Amniotic stem cell (primary cell): ENCODE data around the gene HOXB3.

Experiments
- DNase-seq: peaks from one replicate; lab custom pipeline; 2025; lab: John Stamatoyannopoulos, UW

The HOXB3 gene

DNA sequence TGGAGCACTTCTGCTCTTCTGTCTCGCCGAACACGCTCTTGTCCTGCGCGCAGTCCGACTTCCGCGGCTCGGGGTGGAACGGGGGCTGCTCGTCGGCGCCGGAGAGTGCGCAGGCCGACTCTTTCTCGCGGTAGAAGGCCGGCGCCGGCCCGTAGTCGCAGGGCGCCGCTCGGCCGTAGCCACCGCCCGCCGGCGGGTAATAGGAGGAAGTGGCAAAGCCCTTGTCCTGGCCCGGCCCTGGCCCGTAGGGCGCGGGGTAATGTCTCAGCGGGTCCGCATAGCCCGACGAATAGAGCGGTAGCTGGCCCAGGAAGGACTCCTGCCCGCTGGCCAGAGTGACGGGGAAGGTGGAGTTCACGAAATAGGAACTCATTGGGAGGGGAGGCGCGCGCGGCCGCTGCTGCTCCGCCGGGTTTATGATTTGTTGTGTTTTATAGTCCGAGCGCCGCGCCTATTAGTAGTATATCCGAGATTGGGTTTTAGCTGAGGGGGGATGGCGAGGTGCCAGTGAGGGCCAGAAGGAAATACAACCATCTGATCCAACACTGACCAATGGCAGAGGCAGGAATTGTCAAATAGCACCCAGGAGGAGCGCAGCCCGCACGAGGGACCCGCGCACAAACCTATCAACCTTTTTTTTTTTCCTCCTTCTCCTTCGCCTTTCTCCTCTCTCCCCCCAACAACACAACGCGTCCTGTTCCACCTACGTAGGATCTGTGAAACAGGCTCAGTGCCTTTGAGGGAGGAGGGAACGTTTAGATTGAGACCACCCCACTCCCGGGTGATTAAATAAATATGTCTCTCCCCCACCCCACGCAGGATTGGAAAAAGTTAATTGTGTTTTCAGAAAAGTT, 8.0 kb upstream of the HOXB3 start:
- no peak for DNase-seq

DNA sequence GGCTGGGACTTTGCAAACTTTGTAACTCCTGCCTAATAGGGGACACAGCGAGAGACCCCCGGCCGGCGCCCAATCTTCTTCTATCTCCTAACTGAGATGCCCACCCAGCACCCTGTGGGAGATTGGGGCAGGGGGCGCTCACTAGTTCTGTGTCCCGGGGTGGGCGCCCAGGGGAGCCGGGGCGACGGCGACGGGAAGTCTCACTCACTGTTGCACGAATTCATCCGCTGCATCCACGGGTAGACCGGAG, 7.4 kb upstream of the HOXB3 start:
- DNase-seq: no peak

DNA sequence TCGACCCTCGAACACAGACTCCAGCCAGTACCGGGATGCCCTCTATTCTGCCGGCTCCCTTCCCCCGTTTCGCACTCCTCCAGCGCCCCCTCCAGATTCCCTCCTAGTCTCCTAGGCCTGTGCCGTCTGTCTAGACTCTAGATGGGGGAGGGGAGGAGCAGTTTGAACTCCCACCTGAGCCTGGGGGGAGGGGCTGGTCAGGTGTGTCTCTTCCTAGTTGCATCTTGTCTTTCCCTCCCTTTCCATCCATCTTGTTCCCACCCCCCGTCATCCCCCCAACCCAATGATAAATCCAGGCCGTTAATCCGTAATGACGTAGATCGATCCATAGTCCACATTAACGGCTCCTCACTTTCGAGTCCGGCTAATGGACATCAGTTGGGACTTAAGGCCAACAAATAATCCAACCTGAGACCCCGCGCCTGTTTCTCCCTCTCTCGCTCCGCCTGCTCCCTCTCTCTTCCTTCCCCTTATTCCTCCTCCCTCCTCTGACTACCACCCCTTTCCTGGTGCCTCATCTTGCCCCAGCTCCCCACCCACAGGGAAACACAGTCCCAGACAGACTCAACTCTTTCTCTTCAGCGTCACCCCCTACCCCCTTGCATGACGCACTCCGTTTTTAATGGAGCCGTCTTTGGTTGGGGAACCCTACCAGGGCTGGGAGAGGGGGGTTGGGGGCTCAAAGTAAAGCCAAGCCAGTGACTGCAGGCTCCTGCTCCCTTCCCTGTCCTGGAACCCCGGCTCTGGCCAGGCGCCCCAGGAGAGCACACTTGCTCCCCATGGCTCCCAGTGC, 6.9 kb upstream of the HOXB3 start:
- DNase-seq: no peak

DNA sequence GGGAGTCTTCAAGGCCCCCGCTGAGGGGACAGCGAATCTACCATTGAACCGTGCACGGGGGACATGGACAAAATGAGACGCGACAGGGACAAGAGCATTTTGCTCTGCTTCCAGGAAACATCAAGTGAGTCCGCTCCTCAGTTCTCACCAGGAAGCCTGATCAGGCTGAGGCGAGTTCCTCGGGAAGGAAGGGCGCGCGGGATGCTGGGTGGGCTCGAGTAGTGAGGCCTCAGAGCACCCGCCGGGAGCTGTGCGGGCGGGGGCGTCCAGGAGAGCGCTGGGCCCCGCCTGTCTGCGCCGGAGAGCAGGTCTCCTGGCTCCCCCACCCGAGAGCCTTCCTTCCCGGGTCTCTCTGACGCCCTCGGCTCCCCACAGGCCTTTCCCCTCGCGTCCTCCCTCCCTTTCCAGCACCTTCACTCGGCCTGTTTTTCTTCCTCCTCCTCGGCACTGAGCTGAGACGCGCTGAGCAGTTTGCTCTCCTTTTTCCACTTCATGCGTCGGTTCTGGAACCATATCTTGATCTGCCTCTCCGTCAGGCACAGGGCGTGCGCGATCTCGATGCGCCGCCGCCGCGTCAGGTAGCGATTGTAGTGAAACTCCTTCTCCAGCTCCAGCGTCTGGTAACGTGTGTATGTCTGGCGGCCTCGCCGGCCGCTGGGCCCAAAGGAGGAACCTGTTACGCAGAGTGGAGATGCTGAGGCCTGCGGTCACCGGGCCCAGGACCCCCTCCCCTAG, 6.1 kb upstream of the HOXB3 start:
- DNase-seq: no peak

DNA sequence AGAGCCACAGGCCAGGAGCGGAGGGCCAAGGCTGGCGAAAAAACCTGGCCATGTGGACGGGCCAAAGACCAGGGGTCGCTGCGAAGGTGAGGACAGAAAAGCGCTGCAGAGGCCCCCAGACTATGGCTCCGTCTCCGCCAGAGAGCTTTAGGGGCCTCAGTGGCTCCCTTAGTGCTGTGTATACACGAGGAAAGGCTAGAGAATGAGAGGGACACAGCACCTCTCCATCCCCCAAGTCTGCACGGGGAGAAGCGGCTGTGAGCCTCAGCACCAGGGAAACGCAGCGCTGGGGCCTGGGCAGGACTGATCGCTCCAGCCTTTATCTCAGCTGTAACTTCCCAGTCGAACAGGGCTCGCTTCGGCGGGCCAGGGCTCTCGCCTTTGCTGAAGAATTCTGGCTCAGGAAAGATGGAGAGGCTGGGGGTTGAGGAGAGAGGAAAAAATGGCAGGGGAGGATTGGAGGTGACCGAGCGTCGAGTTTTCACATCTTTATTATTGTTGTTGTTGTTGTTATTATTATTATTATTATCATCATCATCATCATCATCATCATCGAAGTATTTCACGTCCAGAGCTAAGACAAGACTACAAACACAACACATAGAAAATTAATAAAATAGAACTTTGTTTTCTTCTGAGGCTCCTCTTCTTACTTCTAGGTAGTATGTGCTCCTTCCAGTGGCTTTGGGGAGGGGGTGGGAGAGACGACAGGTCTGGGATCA, 5.4 kb upstream of the HOXB3 start:
- no peak for DNase-seq

DNA sequence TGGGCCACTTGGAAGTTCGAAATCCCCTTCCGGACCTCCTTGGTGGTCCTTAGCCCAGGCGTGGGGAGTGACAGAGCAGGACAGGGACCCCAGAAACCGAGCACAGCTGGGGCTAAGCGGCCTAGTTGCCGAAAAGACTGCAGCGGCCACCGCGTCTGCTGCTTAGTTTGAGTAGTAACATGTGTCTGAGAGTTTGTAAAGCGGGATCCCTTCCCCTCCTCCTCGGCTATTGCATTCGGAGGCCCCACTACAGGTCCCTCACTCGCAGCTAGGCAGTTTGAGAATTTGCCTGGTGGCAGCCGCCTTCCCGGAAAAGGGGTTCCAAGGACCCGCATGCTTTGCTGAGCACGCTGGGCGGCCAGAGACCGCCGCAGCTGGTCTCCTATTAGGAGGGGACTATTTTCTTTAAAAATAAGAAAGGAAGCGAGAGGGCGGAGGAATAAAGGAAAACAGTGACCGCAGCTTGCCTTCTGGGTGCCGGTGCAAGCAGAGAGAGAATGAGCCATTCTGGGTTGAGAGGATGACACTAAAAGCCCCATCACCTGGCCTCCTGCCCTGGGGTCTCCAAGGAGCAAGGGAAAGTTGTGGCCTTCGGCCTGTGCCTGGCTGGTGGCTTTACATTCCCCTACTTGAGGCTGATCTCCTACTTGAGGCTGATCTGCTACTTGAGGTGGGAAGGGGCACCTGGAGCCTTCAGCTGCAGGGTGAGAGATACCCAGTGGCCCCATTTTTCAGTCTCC, 4.7 kb upstream of the HOXB3 start:
- DNase-seq: no peak

DNA sequence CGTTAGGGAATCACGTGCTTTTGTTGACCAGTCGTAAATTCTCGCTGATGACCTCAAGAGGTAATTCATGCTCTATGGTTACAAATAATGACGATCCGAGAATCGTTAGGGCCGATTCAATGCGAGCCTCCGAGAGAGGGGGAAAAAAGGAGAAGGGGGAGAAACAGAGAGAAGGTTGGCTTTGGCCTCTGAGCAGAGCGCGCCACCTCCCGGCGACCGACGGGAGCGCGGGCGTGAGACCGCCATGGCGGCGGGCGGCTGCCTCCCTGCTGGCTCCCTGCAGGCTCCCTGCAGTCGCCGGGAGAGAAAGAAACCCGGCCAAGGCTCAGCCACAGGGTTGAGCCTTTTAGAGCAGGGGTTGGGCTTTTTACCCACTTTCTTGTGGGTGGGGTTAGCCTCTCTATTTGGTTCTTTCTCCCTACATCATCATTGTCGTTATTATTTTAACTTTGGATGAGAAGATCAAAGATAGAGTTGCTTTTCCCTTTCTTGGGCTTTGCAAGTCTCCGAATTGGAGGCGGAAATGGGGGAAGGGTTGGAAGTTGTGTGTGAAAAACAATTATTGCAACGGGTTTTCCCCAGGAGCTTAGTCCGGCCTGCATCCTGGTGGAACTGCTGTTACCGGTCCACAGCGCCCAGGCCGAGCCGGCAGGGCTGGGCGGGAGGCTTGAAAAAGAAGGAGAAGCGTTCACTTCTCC, 3.9 kb upstream of the HOXB3 start:
- DNase-seq: peak; percentile 13

DNA sequence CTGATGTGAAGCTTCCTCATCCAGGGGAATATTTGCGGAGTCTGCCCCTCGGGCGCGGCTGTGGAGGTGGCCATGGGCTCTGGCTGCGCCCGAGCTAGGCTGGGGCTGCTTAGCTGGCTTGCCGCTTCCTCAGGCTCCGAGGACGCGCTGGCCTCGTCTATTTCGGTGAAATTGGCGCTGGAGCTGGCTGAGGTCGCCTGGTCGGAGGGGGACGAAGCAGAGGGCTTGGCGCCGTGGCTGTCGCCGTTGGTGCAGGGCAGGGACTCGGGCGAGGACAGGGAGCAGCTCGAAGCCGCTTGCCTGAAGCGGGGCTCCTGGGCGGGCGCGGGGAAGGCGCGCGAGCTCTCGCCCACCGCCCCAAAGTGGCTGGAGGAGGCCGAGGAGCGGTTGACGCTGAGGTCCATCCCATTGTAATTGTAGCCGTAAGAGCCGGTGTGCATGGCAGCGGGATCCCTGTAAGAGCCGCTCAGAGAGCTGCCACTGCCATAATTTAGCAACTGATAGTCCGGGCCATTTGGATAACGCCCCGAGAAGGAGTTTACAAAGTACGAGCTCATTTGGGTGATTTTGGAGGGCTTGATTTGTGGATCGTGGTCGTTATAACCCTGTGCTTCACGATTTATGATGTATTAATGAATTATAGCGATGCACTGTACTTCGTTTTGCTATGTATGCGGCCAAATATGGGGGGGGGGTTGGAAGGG, 3.2 kb upstream of the HOXB3 start, which contains the start of gene HOXB5:
Gene HOXB5 (minus strand): TSS at position 654 of the 704 bp plus-strand sequence. CDS start 97 bp downstream, at position 557.
- DNase-seq: no peak

DNA sequence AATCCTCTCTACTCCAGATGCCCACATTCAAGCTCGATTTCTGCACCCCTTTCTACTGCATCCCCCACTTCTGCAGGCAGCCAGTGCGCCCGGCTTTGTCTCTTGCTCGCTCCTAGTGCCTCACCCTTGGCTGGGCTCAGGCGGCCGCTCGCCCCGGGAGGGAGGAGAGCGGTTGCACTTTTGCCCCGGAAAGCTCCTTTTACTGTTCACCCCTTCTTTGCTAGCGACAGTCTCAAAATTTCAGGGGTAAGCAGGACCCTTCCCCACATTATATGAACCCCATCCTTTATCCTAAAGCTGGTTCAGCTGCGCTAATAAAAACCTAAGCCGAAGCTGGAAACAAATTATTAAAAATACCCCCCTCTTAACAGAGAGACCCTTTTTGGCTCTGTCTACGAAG, 2.5 kb upstream of the HOXB3 start:
- DNase-seq: no peak

DNA sequence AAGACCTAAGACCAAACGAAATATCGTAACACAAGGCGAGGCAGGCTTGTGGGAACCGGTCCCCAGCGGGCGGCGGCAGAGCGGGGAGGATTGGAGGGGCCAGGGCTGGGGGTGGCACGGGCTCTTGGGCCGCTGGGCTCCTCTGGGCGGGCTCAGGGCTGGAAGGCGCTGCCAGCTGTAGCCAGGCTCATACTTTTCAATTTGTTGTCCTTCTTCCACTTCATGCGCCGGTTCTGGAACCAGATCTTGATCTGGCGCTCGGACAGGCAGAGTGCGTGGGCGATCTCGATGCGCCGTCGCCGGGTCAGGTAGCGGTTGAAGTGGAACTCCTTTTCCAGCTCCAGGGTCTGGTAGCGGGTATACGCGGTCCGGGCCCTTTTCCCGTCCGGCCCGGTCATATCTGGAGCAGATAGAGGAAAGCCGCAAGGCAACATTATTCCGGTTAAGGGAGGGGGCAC, 2.0 kb upstream of the HOXB3 start:
- no peak for DNase-seq

DNA sequence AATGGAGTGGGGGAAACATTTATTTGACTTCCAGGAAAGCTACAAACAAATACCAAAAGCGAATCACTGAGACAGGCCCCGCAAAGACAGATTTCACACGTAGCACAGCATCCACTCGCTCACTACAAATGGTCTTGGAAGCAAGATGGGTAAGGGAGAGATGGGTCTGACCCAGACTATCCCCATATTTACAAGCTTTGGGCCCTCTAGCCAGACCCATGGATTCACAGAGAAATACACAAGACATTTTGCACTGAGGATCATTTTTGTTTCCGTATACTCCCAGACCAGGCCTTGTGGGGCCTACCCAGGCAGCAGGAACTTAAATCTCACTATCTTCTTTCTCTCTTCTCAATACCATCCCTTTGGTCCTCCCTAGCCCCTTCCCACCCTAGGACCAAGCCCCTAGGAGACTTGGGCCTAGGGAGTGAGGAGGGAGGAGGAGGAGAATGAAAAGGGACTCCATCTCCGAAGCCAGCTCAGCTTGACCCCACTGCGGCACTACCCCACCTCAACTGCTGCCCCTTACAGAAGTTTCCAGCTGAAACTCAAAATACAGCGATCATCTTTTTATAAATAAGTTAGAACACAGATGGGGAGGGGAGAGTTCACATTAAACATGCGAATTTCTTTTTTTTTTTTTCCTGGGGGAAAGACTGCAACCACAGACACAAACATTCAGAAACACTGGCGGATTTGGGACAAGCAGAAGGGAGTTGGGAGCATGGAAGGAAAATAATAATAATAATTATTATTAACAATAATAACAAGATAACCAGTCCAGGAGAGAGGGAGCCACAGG, 1.4 kb upstream of the HOXB3 start:
- DNase-seq: no peak

DNA sequence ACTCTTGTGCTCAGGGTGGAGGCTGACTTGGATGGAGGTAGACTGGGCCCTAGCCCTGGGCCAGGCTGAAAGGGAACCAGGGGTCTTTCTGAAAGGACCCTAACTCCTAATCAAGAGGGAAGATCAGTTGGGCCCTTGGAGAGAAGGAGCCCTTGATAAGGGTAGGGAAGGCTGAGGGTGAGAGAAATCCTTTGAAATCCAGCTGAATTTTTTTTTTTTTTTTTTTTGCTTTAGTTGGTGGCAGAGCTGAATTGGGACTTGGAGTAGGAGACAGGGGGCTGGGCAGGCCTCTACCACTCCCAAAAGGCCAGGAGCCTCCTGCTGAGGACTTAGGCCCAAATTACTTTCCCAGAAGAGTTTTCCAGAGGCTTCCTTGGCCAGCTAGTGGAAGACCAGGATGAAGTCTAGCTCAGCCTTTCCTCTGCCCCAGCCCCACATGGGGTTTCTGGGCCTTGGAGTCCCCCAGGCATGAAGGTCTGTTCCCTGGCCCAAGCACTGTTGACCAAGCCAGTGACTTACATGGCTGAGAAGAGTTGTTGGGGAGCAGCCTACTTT, 643 bp upstream of the HOXB3 start:
- no peak for DNase-seq

DNA sequence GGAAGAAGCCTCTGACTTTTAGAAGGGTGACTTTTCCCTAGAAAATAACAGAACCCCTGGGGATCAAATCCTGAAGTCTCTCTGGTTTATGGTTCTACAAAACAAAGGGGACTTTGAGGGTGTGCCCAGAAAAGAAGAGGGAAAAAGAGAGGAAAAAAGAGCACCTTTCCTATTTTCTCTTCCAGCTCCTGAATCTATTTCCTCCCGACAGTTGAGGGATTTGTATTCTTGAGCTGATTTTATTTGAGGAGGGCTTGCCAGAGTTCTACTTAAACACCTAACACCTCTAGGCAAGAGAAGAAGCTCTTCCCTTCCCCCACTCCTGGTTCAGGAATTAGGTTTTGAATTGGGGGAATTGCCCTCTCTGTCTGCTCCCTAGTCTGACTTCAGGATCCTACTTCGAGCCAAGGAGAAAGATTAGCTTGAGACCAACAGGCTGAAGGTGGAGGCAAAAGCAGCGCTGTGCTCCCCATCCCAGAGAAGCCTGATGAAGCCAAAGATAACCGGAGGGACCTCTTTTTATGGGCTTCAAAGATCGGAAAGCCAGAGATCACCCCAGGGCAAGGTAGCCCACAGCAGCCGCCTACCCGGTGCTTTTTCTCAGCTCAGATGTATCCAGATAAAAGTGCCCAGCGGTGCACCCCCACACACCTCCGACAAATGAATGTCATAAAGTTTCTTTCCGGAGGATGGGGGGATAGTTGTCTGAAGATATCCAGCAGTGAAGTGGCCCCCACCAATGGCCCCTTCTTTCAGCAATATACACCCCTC, 796 bp downstream of the HOXB3 start:
- no peak for DNase-seq

DNA sequence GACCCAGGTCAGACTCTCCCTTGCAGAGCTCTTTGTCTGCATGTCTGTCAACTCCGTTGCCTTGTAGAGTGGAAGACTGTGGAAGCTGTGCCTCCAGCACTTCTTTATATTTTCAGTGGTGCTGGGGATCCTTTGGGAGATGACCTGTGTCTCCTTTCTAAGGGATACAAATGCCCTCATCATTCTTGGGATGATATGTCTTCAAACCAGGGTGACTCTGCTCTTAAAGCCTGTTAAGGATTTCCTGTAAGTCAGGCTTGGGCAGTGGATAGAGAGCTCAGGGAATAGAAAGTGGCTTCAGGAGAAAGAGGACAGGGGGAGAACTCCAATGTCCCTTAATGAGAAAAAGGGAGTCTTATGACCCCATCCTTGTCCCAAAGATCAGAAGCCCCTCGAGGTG, 1.5 kb downstream of the HOXB3 start:
- no peak for DNase-seq

DNA sequence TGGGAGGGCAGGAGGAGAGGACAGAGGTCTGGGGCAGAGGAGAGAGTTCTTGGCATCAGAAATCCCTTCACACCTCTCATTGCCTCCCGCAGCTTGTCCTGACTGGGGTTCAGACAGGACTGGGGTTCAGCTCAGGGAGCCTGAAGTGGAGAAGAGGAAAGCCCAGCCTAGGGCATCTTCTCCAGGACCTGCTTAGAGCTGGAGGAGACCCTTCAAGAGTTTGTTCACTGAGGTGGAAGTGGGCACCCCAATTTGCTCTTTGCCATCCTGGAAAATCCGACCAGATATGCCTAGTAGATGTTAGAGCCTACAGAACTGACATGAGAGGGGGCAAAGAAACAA, 2.0 kb downstream of the HOXB3 start:
- no peak for DNase-seq

DNA sequence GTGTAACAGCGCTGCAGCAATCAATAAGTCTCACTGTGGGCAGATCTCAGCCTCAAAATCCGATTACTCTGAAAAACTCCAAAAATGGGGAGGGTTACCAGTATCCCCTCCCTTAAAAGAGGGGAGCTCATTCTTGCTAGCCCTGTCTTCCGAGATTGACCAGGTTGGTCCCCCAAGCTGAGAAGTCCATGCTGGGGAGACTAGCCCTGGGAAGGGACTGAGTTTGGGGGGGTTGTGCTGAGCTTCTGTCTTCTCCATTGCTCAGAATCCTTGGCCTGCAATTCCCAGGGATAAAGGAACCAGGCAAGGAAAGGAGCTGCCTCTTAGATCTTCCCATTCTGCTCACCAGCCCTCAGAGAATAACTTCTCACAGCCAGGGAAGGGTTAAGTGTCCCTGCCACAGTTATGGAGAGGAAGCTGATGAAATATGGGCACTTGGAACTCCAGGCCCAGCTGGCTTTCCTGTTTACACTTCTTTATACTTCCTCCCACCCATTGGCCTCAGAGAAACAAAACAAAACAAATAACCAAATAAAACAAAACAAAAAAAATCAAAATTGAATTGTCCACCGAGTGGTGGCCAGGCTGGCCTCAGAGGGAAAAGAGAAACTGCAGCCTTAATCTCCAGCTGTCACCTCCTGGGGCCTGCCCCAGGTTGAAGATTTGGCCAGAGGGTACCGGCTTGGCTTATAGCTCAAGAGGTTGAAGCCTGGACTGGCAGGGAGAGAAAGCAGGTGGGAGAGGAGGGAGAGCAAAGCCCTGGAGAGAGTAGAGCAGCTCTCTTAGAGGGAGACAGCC, 2.6 kb downstream of the HOXB3 start:
- DNase-seq: no peak
